A549 (cell line): ENCODE data around the gene ADAMTS2. TPM values are rescaled to one million over a fixed set of nuclear protein-coding genes. Genes with fewer than 3 reads are reported as not detected.

Experiments used
- ATAC-seq, 2 experiments: fragments of 200-7000 bp in 1 of 2; fragments of >200 bp in 1 of 2; cut with Nextera tagmentation in 1 of 2; cut with Tn5 transposase in 1 of 2; 3 replicates each; pipeline versions ENCODE4 v1.8.0 to v1.9.1; 2018 to 2020; ENCODE audit warnings: mild to moderate bottlenecking in 1 of 2, moderate library complexity in 1 of 2
- CTCF ChIA-PET: fragments of 300-600 bp; sonication (Branson Sonifier 250); formaldehyde crosslinking; extraction: SDS; loops from one replicate; lab custom pipeline; 2021; ENCODE audit warnings: antibody characterized with exemption, inconsistent platforms; lab: Yijun Ruan, JAX
- POLR2A ChIA-PET: fragments of 350-600 bp; formaldehyde crosslinking; extraction: SDS; loops from one replicate; lab custom pipeline; 2021; ENCODE audit warnings: antibody characterized with exemption, inconsistent platforms; lab: Yijun Ruan, JAX
- DNase-seq, 2 experiments: peaks; one replicate each; pipeline versions ENCODE4 v3.0.0 to v3.0.0-alpha.2; 2011 to 2016; ENCODE audit warnings: low read depth in 1 of 2, low spot score in 1 of 2
- FAIRE-seq: peaks from 2 replicates; lab custom pipeline; 2011; peaks lifted over from hg19 to GRCh38; lab: Jason Lieb, UNC
- H3K27ac ChIP-seq, 2 experiments: fragments of >200 bp; sonication (Bioruptor Twin); formaldehyde crosslinking; 3 replicates each; pipeline ENCODE4 v1.5.1; 2016 to 2017
- H3K4me1 ChIP-seq: fragments of >200 bp; sonication (Bioruptor Twin); formaldehyde crosslinking; 3 replicates; pipeline ENCODE4 v1.6.1; 2016
- H3K4me2 ChIP-seq: fragments of >200 bp; sonication (Bioruptor Twin); formaldehyde crosslinking; 3 replicates; pipeline ENCODE4 v1.6.1; 2016
- H3K4me3 ChIP-seq: fragments of >200 bp; sonication (Bioruptor Twin); formaldehyde crosslinking; 3 replicates; pipeline ENCODE4 v1.5.1; 2016
- H3K9me3 ChIP-seq: fragments of >200 bp; sonication (Bioruptor Twin); formaldehyde crosslinking; 3 replicates; pipeline ENCODE4 v1.6.1; 2016
- ATOH8 ChIP-seq: fragments of 250-450 bp; sonication (Bioruptor Pico); IDR thresholded peaks from 2 replicates; pipeline ENCODE4 v1.5.0; 2020; ENCODE audit warnings: low read depth, mild to moderate bottlenecking, moderate library complexity
- BHLHE40 ChIP-seq: IDR thresholded peaks from 2 replicates; pipeline ENCODE4 v1.6.1; 2012; ENCODE audit warnings: low read depth, low read length, inconsistent platforms
- CHD4 ChIP-seq: fragments of 200-600 bp; sonication (generic); IDR thresholded peaks from 2 replicates; pipeline ENCODE4 v1.6.1; 2016; ENCODE audit warnings: antibody characterized with exemption, mild to moderate bottlenecking, borderline replicate concordance
- CTCF ChIP-seq: fragments of >200 bp; sonication (Bioruptor Twin); formaldehyde crosslinking; IDR thresholded peaks from 3 replicates; pipeline ENCODE4 v1.5.1; 2016
- E2F6 ChIP-seq: IDR thresholded peaks from 2 replicates; pipeline ENCODE4 v1.6.1; 2012; ENCODE audit warnings: low read depth, borderline replicate concordance
- ELK1 ChIP-seq: fragments of 150-350 bp; IDR thresholded peaks from 2 replicates; pipeline ENCODE4 v1.6.1; 2014; ENCODE audit warnings: low read depth, mild to moderate bottlenecking, low read length
- EP300 ChIP-seq, 2 experiments: fragments of >200 bp; sonication (Bioruptor Twin); formaldehyde crosslinking; IDR thresholded peaks; 2 replicates in 1 of 2; 3 replicates in 1 of 2; pipeline ENCODE4 v1.6.1; 2016 to 2017
- FOSB ChIP-seq: fragments of 250-450 bp; sonication (Bioruptor Pico); IDR thresholded peaks from 2 replicates; pipeline ENCODE4 v1.5.0; 2020; ENCODE audit warnings: mild to moderate bottlenecking, moderate library complexity
- FOXS1 ChIP-seq: fragments of 250-450 bp; sonication (Bioruptor Pico); IDR thresholded peaks from 2 replicates; pipeline ENCODE4 v1.5.0; 2020; ENCODE audit warnings: mild to moderate bottlenecking, moderate library complexity
- GATA3 ChIP-seq: IDR thresholded peaks from 2 replicates; pipeline ENCODE4 v1.6.1; 2012; ENCODE audit warnings: borderline replicate concordance
- HOXB5 ChIP-seq: fragments of 250-450 bp; sonication (Bioruptor Pico); IDR thresholded peaks from 2 replicates; pipeline ENCODE4 v1.5.0; 2020; ENCODE audit warnings: mild to moderate bottlenecking, moderate library complexity
- JUNB ChIP-seq: fragments of >200 bp; sonication (Bioruptor Twin); formaldehyde crosslinking; IDR thresholded peaks from 2 replicates; pipeline ENCODE4 v1.6.1; 2016
- KDM1A ChIP-seq: fragments of 200-600 bp; sonication (generic); IDR thresholded peaks from 2 replicates; pipeline ENCODE4 v1.6.1; 2016; ENCODE audit warnings: low read depth, mild to moderate bottlenecking
- MAX ChIP-seq: IDR thresholded peaks from 2 replicates; pipeline ENCODE4 v1.6.1; 2012
- MAZ ChIP-seq: fragments of 150-350 bp; IDR thresholded peaks from 2 replicates; pipeline ENCODE4 v1.6.1; 2014; ENCODE audit warnings: antibody characterized with exemption, low read depth, low read length, borderline replicate concordance
- PHF8 ChIP-seq: fragments of 200-600 bp; sonication (generic); IDR thresholded peaks from 2 replicates; pipeline ENCODE4 v1.6.1; 2016; ENCODE audit warnings: low read depth, mild to moderate bottlenecking, antibody characterized with exemption, moderate library complexity, borderline replicate concordance
- POLR2A ChIP-seq: IDR thresholded peaks from 2 replicates; pipeline ENCODE4 v1.6.1; 2012; ENCODE audit warnings: mild to moderate bottlenecking, low read length
- RCOR1 ChIP-seq: fragments of 150-350 bp; IDR thresholded peaks from 2 replicates; pipeline ENCODE4 v1.6.1; 2014; ENCODE audit warnings: antibody characterized with exemption, low read length, low read depth
- USF2 ChIP-seq: fragments of 450-650 bp; IDR thresholded peaks from 2 replicates; pipeline ENCODE4 v1.6.1; 2014; ENCODE audit warnings: antibody characterized with exemption
- ZC3H11A ChIP-seq: fragments of 450-650 bp; IDR thresholded peaks from 2 replicates; pipeline ENCODE4 v1.6.1; 2014; ENCODE audit warnings: antibody characterized with exemption, mild to moderate bottlenecking
- ZNF302 ChIP-seq: fragments of 250-450 bp; sonication (Bioruptor Pico); IDR thresholded peaks from 2 replicates; pipeline ENCODE4 v1.9.0; 2021; ENCODE audit warnings: inconsistent platforms, mild to moderate bottlenecking, moderate library complexity
- ZSCAN20 ChIP-seq: fragments of 250-450 bp; sonication (Bioruptor Pico); IDR thresholded peaks from 2 replicates; pipeline ENCODE4 v1.8.0; 2022; ENCODE audit warnings: mild to moderate bottlenecking, moderate library complexity
- WGBS: methylation state at CpG from one replicate; pipeline ENCODE4 v1.1.6; 2017; ENCODE audit errors: missing lambda C conversion rate; 5-methylcytosine and 5-hydroxymethylcytosine counted together
- polyA plus RNA-seq, 4 experiments: library from polyadenylated mRNA; depleted of rRNA in 3 of 4; stranded (reverse); fragments of >200 nt; fragmentation: RNase III in 1 of 4; extraction: RNeasy Plus Mini Kit Qiagen cat#74134 plus additional on column Dnase treatment in 1 of 4; gene quantifications; 2 replicates in 3 of 4; 3 replicates in 1 of 4; pipeline ENCODE4 v1.2.3, GENCODE V29; 2011 to 2017

Gene ADAMTS2
- polyA plus RNA-seq, 2 of the 4 experiments (the other 2 are of a cell fraction), result not detected

GRCh38 chr5:179307013-179307800, 38.1 kb downstream of the ADAMTS2 start:
- POLR2A ChIA-PET, result no interaction called here
- CTCF ChIA-PET, result no interaction called here
- H3K4me2 ChIP-seq, result no peak overlapping the region
- DNase-seq (no peak), ATAC-seq (peak in 1 of 2 experiments; percentile 25; a peak in 2 of 6 replicates), FAIRE-seq (no peak)
- peaks cover 9% of the 10 kb centered on the region; the same call in 1 of the 3 replicates for H3K9me3 ChIP-seq
- H3K27ac ChIP-seq, result no peak overlapping the region
- WGBS, result 27% methylated on average over 12 of the region's 29 CpGs
- no peaks in the 10 kb centered on the region for H3K4me1 ChIP-seq
- TF ChIP-seq CHD4 (no peak), JUNB (no peak), ATOH8 (CRISPR knock-in tag) (no peak)
- H3K4me3 ChIP-seq, result no peak overlapping the region

- ChIA-PET CTCF (no interaction called here), POLR2A (no interaction called here)
- DNase-seq (no peak), ATAC-seq (no peak; a peak in 1 of 6 replicates), FAIRE-seq (no peak)
- TF ChIP-seq RCOR1 (no peak), ZNF302 (CRISPR knock-in tag) (no peak), ELK1 (no peak), PHF8 (no peak), GATA3 (no peak), USF2 (no peak)
- no peak overlapping the region for H3K27ac ChIP-seq
- H3K4me2 ChIP-seq, result no peak overlapping the region
- no peak overlapping the region for H3K4me3 ChIP-seq
- H3K9me3 ChIP-seq, result peaks cover 6% of the 10 kb centered on the region; the same call in 1 of the 3 replicates
- 12% methylated on average over 7 of the region's 7 CpGs for WGBS
- H3K4me1 ChIP-seq, result no peaks in the 10 kb centered on the region
These were observed 38.9 kb downstream of the ADAMTS2 start for GRCh38 chr5:179306191-179307012.

- ATAC-seq (no peak), FAIRE-seq (no peak), DNase-seq (no peak)
- ChIA-PET CTCF (no interaction called here), POLR2A (no interaction called here)
- Histone ChIP-seq H3K4me3 (no peak overlapping the region), H3K27ac (no peak overlapping the region), H3K9me3 (peaks cover 3% of the 10 kb centered on the region; the same call in 1 of the 3 replicates), H3K4me1 (no peaks in the 10 kb centered on the region), H3K4me2 (no peak overlapping the region)
- 3% methylated on average over 1 of the region's 1 CpG for WGBS
- no peak for TF ChIP-seq PHF8
- no peak for TF ChIP-seq RCOR1
- no peak for TF ChIP-seq GATA3
- TF ChIP-seq MAZ, result no peak
- TF ChIP-seq E2F6, result no peak
- no peak for TF ChIP-seq EP300 (IDR thresholded peaks at IDR 0.05)
- TF ChIP-seq ATOH8 (CRISPR knock-in tag), result no peak
- TF ChIP-seq FOXS1 (CRISPR knock-in tag), result no peak
- TF ChIP-seq ZSCAN20 (CRISPR knock-in tag), result no peak
- TF ChIP-seq HOXB5, result no peak
- TF ChIP-seq FOSB, result no peak
- TF ChIP-seq POLR2A, result no peak
- no peak for TF ChIP-seq MAX
- no peak for TF ChIP-seq ZC3H11A
- no peak for TF ChIP-seq CTCF
- TF ChIP-seq JUNB, result no peak
- TF ChIP-seq BHLHE40, result no peak
- no peak for TF ChIP-seq KDM1A
These were observed 40.4 kb downstream of the ADAMTS2 start for GRCh38 chr5:179304871-179305270.
